ENCODE data around the gene SLC2A1.

GRCh38 chr1:43002116-43002515, 43.4 kb upstream of the SLC2A1 start:
- TF ChIP-seq, protein P1, sequence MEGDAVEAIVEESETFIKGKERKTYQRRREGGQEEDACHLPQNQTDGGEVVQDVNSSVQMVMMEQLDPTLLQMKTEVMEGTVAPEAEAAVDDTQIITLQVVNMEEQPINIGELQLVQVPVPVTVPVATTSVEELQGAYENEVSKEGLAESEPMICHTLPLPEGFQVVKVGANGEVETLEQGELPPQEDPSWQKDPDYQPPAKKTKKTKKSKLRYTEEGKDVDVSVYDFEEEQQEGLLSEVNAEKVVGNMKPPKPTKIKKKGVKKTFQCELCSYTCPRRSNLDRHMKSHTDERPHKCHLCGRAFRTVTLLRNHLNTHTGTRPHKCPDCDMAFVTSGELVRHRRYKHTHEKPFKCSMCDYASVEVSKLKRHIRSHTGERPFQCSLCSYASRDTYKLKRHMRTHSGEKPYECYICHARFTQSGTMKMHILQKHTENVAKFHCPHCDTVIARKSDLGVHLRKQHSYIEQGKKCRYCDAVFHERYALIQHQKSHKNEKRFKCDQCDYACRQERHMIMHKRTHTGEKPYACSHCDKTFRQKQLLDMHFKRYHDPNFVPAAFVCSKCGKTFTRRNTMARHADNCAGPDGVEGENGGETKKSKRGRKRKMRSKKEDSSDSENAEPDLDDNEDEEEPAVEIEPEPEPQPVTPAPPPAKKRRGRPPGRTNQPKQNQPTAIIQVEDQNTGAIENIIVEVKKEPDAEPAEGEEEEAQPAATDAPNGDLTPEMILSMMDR (IDR thresholded peaks at IDR 0.05) = no peak
- TF ChIP-seq POLR2A (IDR thresholded peaks at IDR 0.05) = no peak

Data from uterus (tissue), 2 donors.